ENCODE results near the gene HOXC10. TPM values are rescaled to one million over a fixed set of nuclear protein-coding genes. Genes with fewer than 3 reads are reported as not detected.

HOXC10 gene
- total RNA-seq, 3 donors from 2014 or later, result not detected

DNA sequence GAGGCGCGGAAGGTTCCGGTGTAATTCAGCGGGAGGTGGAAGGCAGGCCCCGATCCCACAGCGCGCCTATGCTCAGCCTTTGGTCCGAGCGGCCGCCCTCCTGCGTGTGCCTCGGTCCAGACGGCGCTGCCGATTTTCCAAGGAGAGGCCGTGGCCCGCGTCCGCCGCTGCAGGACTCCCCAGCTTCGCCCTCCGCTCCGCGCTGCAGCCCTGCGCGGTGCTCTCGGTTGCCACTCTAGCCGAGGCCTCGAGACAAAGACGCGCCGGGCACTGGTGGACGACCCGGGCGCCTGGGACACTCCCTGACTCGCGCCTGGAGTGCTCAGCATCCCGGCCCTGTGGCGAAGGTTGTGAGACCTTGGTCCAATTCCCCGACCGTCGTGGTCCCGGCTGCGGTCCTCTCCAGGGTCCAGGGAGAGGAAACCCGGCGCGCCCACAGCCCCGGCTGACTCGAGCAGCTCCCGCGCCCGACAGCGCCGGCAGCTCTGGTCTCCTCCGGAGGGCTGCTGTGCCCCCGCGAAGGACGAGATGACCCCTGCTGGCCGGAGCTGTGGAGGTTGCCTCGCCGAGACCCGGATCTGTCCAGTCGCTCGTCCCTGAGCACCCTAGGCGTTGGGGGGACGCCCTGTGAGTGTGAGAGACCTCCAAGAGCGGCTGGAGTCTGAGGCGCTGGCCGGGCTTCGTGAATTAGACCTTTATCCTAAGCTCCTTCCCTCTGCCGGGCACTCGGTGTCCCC lies 23.8 kb upstream of the HOXC10 start:
- Histone ChIP-seq H3K9me3 (no peaks in the 10 kb centered on the region), H3K4me3 (no peak overlapping the region), H3K36me3 (ENCODE audit: low read depth) (no peaks in the 10 kb centered on the region), H3K4me1 (ENCODE audit: low read depth) (no peaks in the 10 kb centered on the region)
- ATAC-seq (no peak), DNase-seq (no peak)
- intact Hi-C loops (cut with DNase I, micrococcal nuclease), result no loop called here
- TF ChIP-seq, protein P1, sequence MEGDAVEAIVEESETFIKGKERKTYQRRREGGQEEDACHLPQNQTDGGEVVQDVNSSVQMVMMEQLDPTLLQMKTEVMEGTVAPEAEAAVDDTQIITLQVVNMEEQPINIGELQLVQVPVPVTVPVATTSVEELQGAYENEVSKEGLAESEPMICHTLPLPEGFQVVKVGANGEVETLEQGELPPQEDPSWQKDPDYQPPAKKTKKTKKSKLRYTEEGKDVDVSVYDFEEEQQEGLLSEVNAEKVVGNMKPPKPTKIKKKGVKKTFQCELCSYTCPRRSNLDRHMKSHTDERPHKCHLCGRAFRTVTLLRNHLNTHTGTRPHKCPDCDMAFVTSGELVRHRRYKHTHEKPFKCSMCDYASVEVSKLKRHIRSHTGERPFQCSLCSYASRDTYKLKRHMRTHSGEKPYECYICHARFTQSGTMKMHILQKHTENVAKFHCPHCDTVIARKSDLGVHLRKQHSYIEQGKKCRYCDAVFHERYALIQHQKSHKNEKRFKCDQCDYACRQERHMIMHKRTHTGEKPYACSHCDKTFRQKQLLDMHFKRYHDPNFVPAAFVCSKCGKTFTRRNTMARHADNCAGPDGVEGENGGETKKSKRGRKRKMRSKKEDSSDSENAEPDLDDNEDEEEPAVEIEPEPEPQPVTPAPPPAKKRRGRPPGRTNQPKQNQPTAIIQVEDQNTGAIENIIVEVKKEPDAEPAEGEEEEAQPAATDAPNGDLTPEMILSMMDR (IDR thresholded peaks at IDR 0.05), result no peak

DNA sequence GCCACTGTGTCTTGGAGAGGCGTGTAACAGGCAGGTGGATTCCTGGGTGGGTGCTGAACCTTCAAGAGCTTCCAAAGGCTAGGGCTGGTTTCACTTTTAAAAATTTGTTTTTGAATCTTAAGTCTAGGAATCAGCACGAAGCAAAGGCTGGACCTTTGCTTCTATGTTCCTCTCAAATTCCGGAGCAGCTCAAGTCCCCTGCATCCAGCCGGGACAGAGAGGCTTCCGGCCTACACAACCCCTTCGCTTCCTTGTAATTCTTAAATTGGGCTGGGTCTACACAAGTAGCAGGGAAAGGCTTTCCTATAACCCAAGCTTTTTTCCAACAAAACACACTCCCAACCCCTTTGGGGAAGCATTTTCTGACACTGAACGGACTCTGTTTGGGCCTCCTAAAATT lies 21.9 kb upstream of the HOXC10 start:
- H3K4me1 ChIP-seq (ENCODE audit: low read depth), result no peaks in the 10 kb centered on the region
- ATAC-seq (no peak), DNase-seq (no peak)
- no peaks in the 10 kb centered on the region for H3K36me3 ChIP-seq (ENCODE audit: low read depth)
- H3K9me3 ChIP-seq, result no peaks in the 10 kb centered on the region
- no peak overlapping the region for H3K4me3 ChIP-seq
- TF ChIP-seq, protein P1 (IDR thresholded peaks at IDR 0.05), result no peak
- intact Hi-C loops (cut with DNase I, micrococcal nuclease), result no loop called here

DNA sequence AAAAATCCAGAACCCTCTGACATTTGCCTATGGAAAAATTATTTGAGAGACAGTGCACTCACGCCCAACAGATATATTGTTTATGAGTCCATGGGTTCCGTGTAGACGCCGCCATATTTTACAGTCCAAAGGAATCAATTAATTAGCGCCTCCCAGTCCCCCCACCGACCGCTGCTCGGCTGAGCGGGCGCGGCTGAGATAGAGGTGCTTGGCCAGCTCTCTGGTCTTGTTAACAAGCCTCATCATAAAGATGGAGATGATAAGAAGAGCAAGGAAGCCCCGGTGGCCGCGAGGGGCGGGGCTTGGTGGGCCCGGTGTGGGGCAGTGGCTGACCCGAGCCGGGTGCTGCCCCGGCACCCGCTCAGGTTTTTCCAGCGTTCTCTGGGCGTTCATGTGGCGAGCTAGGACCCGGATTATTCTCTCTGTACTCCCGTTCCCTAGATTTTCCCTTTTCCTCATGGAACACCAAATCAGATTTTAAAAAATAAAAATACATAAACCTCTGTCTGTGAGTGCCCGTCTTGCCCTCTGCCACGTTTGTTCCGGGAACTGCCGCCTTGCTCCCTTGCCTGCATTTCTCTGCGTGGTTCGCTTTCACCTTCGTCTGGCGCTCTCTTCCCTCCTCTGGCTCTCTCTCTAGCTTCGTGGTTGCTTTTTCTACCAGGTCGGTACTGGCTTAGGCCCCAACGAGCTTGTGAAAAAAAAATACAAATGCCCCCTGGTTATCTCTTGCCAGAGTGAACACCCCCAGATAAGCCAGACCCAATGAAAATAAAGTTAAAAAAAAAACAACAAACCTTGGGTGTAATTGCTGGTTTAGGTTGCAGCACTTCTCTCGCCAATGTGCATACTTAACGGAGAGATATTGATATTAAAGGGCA lies 21.3 kb upstream of the HOXC10 start:
- DNase-seq, result no peak
- TF ChIP-seq, protein P1 (IDR thresholded peaks at IDR 0.05), result no peak
- no peak for ATAC-seq
- intact Hi-C loops (cut with DNase I, micrococcal nuclease), result no loop called here
- Histone ChIP-seq H3K9me3 (no peaks in the 10 kb centered on the region), H3K4me3 (no peak overlapping the region), H3K36me3 (ENCODE audit: low read depth) (no peaks in the 10 kb centered on the region), H3K4me1 (ENCODE audit: low read depth) (no peaks in the 10 kb centered on the region)

DNA sequence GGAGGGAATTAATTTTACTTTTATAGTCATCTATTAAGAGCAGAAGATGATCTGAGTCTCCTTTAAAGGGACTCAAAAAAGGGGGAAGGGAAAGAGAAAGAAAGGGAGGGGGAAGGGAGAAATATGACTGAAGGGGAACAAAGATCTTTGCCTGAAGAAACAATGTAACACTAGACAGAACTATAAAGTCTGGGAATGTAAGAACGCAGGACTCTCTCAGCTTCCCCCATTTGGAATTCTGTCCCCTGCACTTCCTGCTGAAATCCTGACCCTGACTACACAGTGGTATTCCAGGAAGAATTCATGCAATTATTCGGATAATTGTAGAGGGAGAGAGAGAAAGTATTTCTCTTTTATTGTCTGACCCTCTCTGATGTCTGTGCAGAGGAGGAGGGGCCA lies 20.6 kb upstream of the HOXC10 start:
- intact Hi-C loops (cut with DNase I, micrococcal nuclease), result no loop called here
- no peak for DNase-seq
- TF ChIP-seq, protein P1 (IDR thresholded peaks at IDR 0.05), result no peak
- H3K4me3 ChIP-seq, result no peak overlapping the region
- no peaks in the 10 kb centered on the region for H3K4me1 ChIP-seq (ENCODE audit: low read depth)
- no peak for ATAC-seq
- H3K36me3 ChIP-seq (ENCODE audit: low read depth), result no peaks in the 10 kb centered on the region
- no peaks in the 10 kb centered on the region for H3K9me3 ChIP-seq

DNA sequence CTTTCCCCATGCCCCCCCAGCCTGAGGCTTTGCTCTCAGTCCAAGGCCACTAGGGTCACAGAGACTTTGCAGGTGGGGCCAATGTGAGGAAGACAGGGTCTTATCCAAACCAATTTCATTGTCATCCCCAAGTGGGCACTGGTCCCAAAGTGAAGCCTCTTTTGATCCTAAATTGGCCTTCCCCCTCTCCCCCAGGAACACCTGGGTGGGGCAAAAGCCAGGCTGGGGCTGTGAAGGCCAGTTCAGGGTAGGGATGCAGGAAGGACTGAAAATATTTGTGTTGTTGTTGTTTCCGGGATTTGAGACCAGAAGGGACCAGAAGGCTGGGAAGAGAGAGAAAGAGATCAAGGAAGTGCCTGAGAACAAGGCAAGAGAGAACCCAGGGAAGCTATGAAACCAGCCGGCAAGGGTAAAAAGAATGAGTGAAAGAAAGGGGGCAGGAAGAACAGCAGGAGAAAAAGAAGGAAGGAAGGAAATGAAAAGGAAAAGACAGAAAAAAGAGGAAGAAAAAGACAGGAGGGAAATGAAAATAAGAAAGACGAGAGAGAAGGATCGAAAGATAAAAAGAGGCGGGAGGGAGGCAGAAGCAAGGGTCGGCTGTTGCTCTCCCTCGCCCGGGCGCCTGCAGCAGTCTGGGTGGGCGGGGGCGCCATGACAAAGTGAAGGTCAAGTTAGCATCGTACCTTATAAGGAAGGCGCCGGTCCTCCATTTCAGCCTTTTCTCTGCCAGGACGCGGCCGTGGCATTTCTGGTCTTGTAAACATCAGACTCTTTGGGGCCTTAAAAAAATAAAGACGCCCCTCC lies 19.5 kb upstream of the HOXC10 start:
- Histone ChIP-seq H3K4me1 (ENCODE audit: low read depth) (no peaks in the 10 kb centered on the region), H3K36me3 (ENCODE audit: low read depth) (no peaks in the 10 kb centered on the region), H3K4me3 (no peak overlapping the region), H3K9me3 (no peaks in the 10 kb centered on the region)
- DNase-seq, result no peak
- ATAC-seq, result no peak
- intact Hi-C loops (cut with DNase I, micrococcal nuclease), result no loop called here
- TF ChIP-seq, protein P1 (IDR thresholded peaks at IDR 0.05), result no peak
